Measurements from ENCODE around the gene HOGA1. TPM values are rescaled to one million over a fixed set of nuclear protein-coding genes. Genes with fewer than 3 reads are reported as not detected.
A peak's percentile ranks its signal among the peaks of the same experiment; 100 is the strongest.

HOGA1 gene
- total RNA-seq, 4 donors from 2014 or later, result 0.27 to 11.2 (median 4.1) TPM

GRCh38 chr10:97564776-97565175, 19.4 kb upstream of the HOGA1 start:
- in situ Hi-C loops (cut with MboI; ENCODE audit: low sequenced_read_pairs in 4 of 4), result no loop called here
- intact Hi-C loops (cut with DNase I; ENCODE audit: low total_unique reads), result no loop called here
- no peak overlapping the region for H3K4me3 ChIP-seq
- peaks cover 0 to 12% of the 10 kb centered on the region in 2 donors for H3K36me3 ChIP-seq
- no peak overlapping the region for H3K27ac ChIP-seq
- H3K4me1 ChIP-seq, result peaks cover 19 to 23% of the 10 kb centered on the region in 2 donors
- H3K27me3 ChIP-seq, result no peaks in the 10 kb centered on the region
- TF ChIP-seq, protein P1, sequence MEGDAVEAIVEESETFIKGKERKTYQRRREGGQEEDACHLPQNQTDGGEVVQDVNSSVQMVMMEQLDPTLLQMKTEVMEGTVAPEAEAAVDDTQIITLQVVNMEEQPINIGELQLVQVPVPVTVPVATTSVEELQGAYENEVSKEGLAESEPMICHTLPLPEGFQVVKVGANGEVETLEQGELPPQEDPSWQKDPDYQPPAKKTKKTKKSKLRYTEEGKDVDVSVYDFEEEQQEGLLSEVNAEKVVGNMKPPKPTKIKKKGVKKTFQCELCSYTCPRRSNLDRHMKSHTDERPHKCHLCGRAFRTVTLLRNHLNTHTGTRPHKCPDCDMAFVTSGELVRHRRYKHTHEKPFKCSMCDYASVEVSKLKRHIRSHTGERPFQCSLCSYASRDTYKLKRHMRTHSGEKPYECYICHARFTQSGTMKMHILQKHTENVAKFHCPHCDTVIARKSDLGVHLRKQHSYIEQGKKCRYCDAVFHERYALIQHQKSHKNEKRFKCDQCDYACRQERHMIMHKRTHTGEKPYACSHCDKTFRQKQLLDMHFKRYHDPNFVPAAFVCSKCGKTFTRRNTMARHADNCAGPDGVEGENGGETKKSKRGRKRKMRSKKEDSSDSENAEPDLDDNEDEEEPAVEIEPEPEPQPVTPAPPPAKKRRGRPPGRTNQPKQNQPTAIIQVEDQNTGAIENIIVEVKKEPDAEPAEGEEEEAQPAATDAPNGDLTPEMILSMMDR (IDR thresholded peaks at IDR 0.05 in 4 of 5, conservative IDR thresholded peaks at IDR 0.05 in 1 of 5), result no peak
- no peak for TF ChIP-seq POLR2A (IDR thresholded peaks at IDR 0.05)
- ATAC-seq (no peak), DNase-seq (no peak)
- H3K9me3 ChIP-seq, result no peaks in the 10 kb centered on the region

DNA sequence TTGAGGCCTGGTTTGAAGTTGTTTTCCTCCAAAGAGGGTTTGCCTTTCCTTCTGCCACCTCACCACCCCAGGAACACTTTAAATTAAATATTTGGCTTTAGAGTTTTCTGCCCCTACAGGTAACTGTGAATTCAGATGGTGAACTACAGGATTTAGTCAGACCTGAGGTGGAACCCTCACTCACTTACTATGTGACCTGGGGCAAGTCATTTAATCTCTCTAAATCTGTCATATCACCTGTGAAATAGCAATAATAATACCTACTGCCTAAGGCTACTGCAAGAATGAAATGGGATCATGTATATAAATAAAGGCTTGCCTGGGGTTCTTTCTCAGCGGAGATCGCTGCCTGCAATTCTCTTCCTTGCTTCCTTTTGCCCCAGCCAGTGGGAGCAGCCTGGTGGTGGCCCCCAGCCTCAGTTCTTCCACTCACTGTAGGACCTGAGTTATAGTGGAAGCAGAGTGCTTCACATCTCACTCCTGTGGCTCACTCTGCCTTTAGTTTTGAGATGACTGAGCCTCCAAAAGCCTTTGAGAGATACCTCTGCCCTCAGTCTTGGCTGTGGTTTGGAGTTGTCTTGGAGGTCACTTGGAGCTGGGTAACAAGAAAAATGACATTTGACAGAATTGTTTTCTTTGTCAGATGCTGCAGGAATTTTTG, 17.7 kb upstream of the HOGA1 start:
- in situ Hi-C loops (cut with MboI; ENCODE audit: low sequenced_read_pairs in 4 of 4) (no loop called here), intact Hi-C loops (cut with DNase I; ENCODE audit: low total_unique reads) (no loop called here)
- ATAC-seq, result no peak
- Histone ChIP-seq H3K36me3 (peaks cover 0 to 12% of the 10 kb centered on the region in 2 donors), H3K27ac (no peak overlapping the region), H3K27me3 (no peaks in the 10 kb centered on the region), H3K4me3 (no peak overlapping the region), H3K9me3 (no peaks in the 10 kb centered on the region), H3K4me1 (peaks cover 21 to 23% of the 10 kb centered on the region in 2 donors)
- TF ChIP-seq POLR2A (IDR thresholded peaks at IDR 0.05), result no peak
- TF ChIP-seq, protein P1 (IDR thresholded peaks at IDR 0.05 in 4 of 5, conservative IDR thresholded peaks at IDR 0.05 in 1 of 5), result no peak
- no peak for DNase-seq

GRCh38 chr10:97567891-97568290, 16.3 kb upstream of the HOGA1 start:
- no peak overlapping the region for H3K27ac ChIP-seq
- no peak overlapping the region for H3K4me3 ChIP-seq
- H3K9me3 ChIP-seq, result no peaks in the 10 kb centered on the region
- peaks cover 33 to 37% of the 10 kb centered on the region in 2 donors for H3K4me1 ChIP-seq
- H3K36me3 ChIP-seq, result peaks cover 0 to 12% of the 10 kb centered on the region in 2 donors
- in situ Hi-C loops (cut with MboI; ENCODE audit: low sequenced_read_pairs in 4 of 4) (no loop called here), intact Hi-C loops (cut with DNase I; ENCODE audit: low total_unique reads) (no loop called here)
- H3K27me3 ChIP-seq, result no peaks in the 10 kb centered on the region
- TF ChIP-seq, protein P1 (IDR thresholded peaks at IDR 0.05 in 4 of 5, conservative IDR thresholded peaks at IDR 0.05 in 1 of 5), result no peak
- no peak for TF ChIP-seq POLR2A (IDR thresholded peaks at IDR 0.05)
- no peak for ATAC-seq
- DNase-seq, result no peak

DNA sequence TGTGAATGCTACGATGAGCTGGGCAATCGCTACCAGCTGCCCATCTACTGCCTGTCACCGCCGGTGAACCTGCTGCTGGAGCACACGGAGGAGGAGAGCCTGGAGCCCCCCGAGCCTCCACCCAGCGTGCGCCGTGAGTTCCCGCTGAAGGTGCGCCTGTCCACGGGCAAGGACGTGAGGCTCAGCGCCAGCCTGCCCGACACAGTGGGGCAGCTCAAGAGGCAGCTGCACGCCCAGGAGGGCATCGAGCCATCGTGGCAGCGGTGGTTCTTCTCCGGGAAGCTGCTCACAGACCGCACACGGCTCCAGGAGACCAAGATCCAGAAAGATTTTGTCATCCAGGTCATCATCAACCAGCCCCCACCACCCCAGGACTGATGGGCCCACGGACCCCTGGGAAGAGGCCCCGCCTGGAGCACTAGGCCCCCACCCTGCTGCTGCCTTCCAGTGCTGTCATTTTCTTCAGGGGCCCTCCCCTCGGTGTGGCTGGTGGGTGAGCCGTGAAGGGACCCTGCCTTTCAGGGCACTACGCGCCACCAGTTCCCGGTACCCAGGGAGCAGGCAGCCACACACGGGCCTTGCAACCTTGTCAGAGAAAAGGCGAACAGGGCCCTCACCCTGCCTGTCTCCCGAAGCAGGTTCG, 13.9 kb upstream of the HOGA1 start:
- in situ Hi-C loops (cut with MboI; ENCODE audit: low sequenced_read_pairs in 4 of 4), result loop anchor here (5.0 kb wide), 2 partner anchors 42 to 47 kb away; no protein-coding TSS in a partner anchor
- Histone ChIP-seq H3K27ac (peak overlapping the region; percentile 90 to 92 (median 91)), H3K36me3 (peaks cover 0 to 12% of the 10 kb centered on the region in 2 donors), H3K4me1 (peaks cover 54% of the 10 kb centered on the region in 2 donors), H3K4me3 (no peak overlapping the region), H3K9me3 (no peaks in the 10 kb centered on the region), H3K27me3 (no peaks in the 10 kb centered on the region)
- no peak for TF ChIP-seq POLR2A (IDR thresholded peaks at IDR 0.05)
- intact Hi-C loops (cut with DNase I; ENCODE audit: low total_unique reads), result no loop called here
- ATAC-seq, result no peak
- DNase-seq, result peak in 1 of 2 donors; percentile 65

DNA sequence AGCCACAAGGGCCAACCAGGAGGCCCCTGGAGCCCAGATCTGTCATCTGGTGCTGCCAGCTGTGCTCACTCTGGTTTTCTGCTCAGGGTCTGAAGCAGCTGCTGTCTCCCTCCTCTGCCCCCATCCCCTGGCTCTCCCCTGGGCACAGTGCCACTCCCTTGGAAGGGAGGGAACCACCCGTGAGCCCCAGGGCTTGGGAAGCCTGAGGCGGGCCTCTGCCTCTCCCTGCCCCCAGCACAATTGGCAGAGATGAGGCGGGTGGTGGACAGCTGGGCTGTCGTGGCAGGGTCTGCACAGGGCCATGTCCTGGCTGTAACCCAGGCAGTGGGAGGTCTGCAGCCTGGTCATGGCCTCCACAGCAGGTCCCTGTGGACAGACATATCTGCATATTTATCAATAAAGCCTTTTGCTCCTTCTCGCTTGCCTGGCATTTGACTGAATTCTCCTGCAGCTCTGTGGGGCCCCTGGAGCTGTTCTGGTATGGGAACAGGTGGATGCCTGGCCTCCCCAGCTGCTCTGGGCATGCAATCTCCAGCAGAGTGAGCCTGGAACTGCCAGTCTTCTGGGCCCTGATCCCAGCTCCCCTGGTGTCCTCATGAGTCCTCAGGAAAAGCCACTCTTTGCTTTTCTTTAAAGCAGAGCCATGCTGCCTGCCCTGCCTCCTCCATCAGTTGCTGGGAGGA, 13.3 kb upstream of the HOGA1 start:
- ATAC-seq, result peak; percentile 39 to 53
- Histone ChIP-seq H3K36me3 (peaks cover 0 to 12% of the 10 kb centered on the region in 2 donors), H3K27me3 (no peaks in the 10 kb centered on the region), H3K9me3 (no peaks in the 10 kb centered on the region), H3K27ac (peak overlapping the region; percentile 90 to 92 (median 91)), H3K4me1 (peaks cover 57 to 61% of the 10 kb centered on the region in 2 donors), H3K4me3 (no peak overlapping the region)
- peak; percentile 58 to 84 for DNase-seq
- in situ Hi-C loops (cut with MboI; ENCODE audit: low sequenced_read_pairs in 4 of 4), result loop anchor here (5.0 kb wide), 2 partner anchors 41 to 46 kb away; no protein-coding TSS in a partner anchor
- TF ChIP-seq, protein P1 (IDR thresholded peaks at IDR 0.05 in 4 of 5, conservative IDR thresholded peaks at IDR 0.05 in 1 of 5), result no peak
- no peak for TF ChIP-seq POLR2A (IDR thresholded peaks at IDR 0.05)
- intact Hi-C loops (cut with DNase I; ENCODE audit: low total_unique reads), result no loop called here
